Gastroesophageal sphincter (tissue), 4 donors: ENCODE data around the gene TULP1. TPM values are rescaled to one million over a fixed set of nuclear protein-coding genes. Genes with fewer than 3 reads are reported as not detected.
A peak's percentile ranks its signal among the peaks of the same experiment; 100 is the strongest.
"Not testable (repeated sequence)": the region's sequence is repeated elsewhere in the genome, so short reads cannot be mapped to it uniquely, and the experiment has no call there.

Source experiments
- ATAC-seq: fragments of 150-250 bp; one replicate; pipeline ENCODE4 v1.9.1; 2016; ENCODE audit warnings: mild to moderate bottlenecking, moderate library complexity
- H3K27ac ChIP-seq, 4 donors: fragments of 200-600 bp; sonication (generic) in 3 of 4; 1 replicate in 3 of 4; 2 replicates in 1 of 4; pipeline ENCODE4 v1.5.1; 2016 to 2019
- H3K27me3 ChIP-seq: fragments of 200-600 bp; sonication (generic); one replicate; pipeline ENCODE4 v1.5.1; 2019
- H3K36me3 ChIP-seq, 2 donors: fragments of 200-600 bp; sonication (generic); one replicate each; pipeline ENCODE4 v1.5.1; 2019; ENCODE audit warnings: control low read depth in 1 of 2
- H3K4me1 ChIP-seq, 3 donors: fragments of 200-600 bp; sonication (generic); 1 replicate in 2 of 3; 2 replicates in 1 of 3; pipeline ENCODE4 v1.5.1; 2016 to 2019; ENCODE audit warnings: control low read depth in 2 of 3
- H3K4me3 ChIP-seq, 2 donors: fragments of 200-600 bp; sonication (generic); one replicate each; pipeline ENCODE4 v1.5.1; 2019; ENCODE audit warnings: mild to moderate bottlenecking in 1 of 2, moderate library complexity in 1 of 2
- H3K9me3 ChIP-seq, 3 donors: fragments of 200-600 bp; sonication (generic); one replicate each; pipeline ENCODE4 v1.5.1; 2017 to 2019; ENCODE audit warnings: control low read depth in 2 of 3
- EP300 ChIP-seq: sonication (generic); formaldehyde crosslinking; IDR thresholded peaks from one replicate; pipeline ENCODE4 v1.6.1; 2017; ENCODE audit warnings: antibody characterized with exemption, mild to moderate bottlenecking
- POLR2A ChIP-seq, 2 donors: fragments of 450-650 bp; IDR thresholded peaks; one replicate each; pipeline ENCODE4 v1.6.1; 2017; ENCODE audit warnings: antibody characterized with exemption in 2 of 2, mild to moderate bottlenecking in 2 of 2, moderate library complexity in 1 of 2
- POLR2AphosphoS5 ChIP-seq: sonication (generic); formaldehyde crosslinking; IDR thresholded peaks from one replicate; pipeline ENCODE4 v1.6.1; 2017; ENCODE audit warnings: antibody characterized with exemption
- WGBS, 2 donors: methylation state at CpG; one replicate each; pipeline ENCODE4 v1.1.5; 2018; ENCODE audit warnings: low coverage in 1 of 2; 5-methylcytosine and 5-hydroxymethylcytosine counted together
- total RNA-seq, 4 donors: library from RNA; depleted of rRNA; stranded (reverse); fragments of >200 nt; gene quantifications; one replicate each; pipeline ENCODE4 v1.1.0, GENCODE V29; 2016
- TF ChIP-seq, protein P1 (sequence below), 4 experiments: fragments of 200-600 bp in 2 of 4; fragments of 450-650 bp in 2 of 4; sonication (generic) in 1 of 4; IDR thresholded peaks; one replicate each; pipeline ENCODE4 v1.5.1; 2017 to 2019; ENCODE audit warnings: antibody characterized with exemption in 4 of 4, mild to moderate bottlenecking in 2 of 4, moderate library complexity in 2 of 4

Gene TULP1
- total RNA-seq, 4 donors from 2014 or later = 0.89 TPM; not detected in 3

DNA sequence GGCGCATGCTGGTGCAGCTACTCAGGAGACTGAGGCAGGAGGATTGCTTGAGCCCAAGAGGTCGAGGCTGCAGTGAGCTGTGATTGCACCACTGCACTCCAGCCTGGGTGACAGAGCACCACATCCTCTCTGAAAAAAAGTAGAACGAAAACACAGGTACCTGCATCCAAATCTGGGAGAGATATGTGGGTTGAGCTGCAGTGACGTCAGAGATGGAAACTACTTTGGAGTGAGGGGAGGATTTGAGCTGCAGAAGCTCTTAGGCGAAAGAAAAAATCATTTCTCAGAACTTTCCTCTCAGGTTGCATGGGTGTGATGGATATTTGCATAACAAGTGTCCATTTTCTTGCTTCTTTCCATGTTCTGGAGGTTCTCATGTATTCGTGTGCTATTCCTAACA is 4.0 kb upstream of the TULP1 start:
- 63 to 65% methylated on average over 4 to 6 of the region's 6 CpGs for WGBS, 2 donors
- no peak for ATAC-seq
- Histone ChIP-seq H3K36me3 (no peaks in the 10 kb centered on the region), H3K27me3 (peaks cover 17% of the 10 kb centered on the region), H3K4me3 (no peak overlapping the region), H3K27ac (no peak overlapping the region), H3K4me1 (peaks cover 0 to 5% (median 0%) of the 10 kb centered on the region in 3 donors), H3K9me3 (no peaks in the 10 kb centered on the region)
- TF ChIP-seq, protein P1, sequence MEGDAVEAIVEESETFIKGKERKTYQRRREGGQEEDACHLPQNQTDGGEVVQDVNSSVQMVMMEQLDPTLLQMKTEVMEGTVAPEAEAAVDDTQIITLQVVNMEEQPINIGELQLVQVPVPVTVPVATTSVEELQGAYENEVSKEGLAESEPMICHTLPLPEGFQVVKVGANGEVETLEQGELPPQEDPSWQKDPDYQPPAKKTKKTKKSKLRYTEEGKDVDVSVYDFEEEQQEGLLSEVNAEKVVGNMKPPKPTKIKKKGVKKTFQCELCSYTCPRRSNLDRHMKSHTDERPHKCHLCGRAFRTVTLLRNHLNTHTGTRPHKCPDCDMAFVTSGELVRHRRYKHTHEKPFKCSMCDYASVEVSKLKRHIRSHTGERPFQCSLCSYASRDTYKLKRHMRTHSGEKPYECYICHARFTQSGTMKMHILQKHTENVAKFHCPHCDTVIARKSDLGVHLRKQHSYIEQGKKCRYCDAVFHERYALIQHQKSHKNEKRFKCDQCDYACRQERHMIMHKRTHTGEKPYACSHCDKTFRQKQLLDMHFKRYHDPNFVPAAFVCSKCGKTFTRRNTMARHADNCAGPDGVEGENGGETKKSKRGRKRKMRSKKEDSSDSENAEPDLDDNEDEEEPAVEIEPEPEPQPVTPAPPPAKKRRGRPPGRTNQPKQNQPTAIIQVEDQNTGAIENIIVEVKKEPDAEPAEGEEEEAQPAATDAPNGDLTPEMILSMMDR (IDR thresholded peaks at IDR 0.05) = no peak
- TF ChIP-seq POLR2A (IDR thresholded peaks at IDR 0.05) (no peak), POLR2AphosphoS5 (no peak), EP300 (no peak)

DNA sequence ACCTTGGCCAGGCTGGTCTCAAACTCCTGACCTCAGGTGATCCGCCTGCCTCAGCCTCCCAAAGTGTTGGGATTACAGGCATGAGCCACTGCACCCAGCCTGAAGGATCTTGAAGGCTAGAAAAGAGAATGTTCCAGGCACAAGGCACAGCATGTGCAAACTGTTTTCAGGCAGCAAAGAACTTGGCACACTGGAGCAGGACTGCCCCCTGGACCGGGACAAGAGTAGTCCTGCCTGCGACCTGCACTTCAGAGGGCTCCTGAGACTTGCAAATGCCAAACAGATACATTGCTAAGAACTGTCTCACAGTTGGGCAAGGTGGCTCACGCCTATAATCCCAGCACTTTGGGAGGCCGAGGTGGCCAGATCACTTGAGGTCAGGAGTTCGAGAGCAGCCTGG is 3.2 kb upstream of the TULP1 start:
- not testable (repeated sequence) for H3K36me3 ChIP-seq, H3K27ac ChIP-seq, H3K9me3 ChIP-seq, H3K4me3 ChIP-seq, ATAC-seq
- Histone ChIP-seq H3K4me1 (peaks cover 0 to 11% (median 0%) of the 10 kb centered on the region in 3 donors), H3K27me3 (peaks cover 24% of the 10 kb centered on the region)
- WGBS, 2 donors = 80% methylated on average over 3 of the region's 6 CpGs; no CpG with 5 or more reads in 1 of the 2 donors

DNA sequence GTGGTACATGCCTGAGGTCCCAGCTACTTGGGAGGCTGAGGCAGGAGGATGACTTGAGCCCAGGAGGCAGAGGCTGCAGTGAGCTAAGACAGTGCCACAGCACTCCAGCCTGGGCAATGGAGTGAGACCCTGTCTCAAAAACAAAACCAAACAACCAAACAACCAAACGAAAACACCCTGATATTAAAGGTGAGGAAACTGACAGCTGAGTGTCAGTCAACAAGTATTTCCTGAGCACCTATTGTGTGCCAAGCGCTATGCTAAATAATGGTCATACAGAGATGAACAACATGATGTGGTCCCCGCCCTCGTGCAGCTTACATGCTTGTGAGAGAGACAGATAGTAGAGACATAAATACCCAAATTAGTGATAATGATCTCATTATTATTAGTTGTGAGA is 1.9 kb upstream of the TULP1 start:
- no peak for TF ChIP-seq POLR2A (IDR thresholded peaks at IDR 0.05)
- TF ChIP-seq EP300 = no peak
- TF ChIP-seq, protein P1 (IDR thresholded peaks at IDR 0.05) = no peak
- no peak for TF ChIP-seq POLR2AphosphoS5
- no peak overlapping the region for H3K27ac ChIP-seq
- no peaks in the 10 kb centered on the region for H3K9me3 ChIP-seq
- no peak for ATAC-seq
- H3K36me3 ChIP-seq = no peaks in the 10 kb centered on the region
- peaks cover 38% of the 10 kb centered on the region for H3K27me3 ChIP-seq
- WGBS, 2 donors = 77 to 100% methylated on average over 1 to 4 of the region's 4 CpGs
- H3K4me3 ChIP-seq = no peak overlapping the region
- H3K4me1 ChIP-seq = peaks cover 0 to 11% (median 0%) of the 10 kb centered on the region in 3 donors

GRCh38 chr6:35512006-35512405 is 690 bp downstream of the TULP1 start:
- no peaks in the 10 kb centered on the region for H3K36me3 ChIP-seq
- TF ChIP-seq, protein P1 (IDR thresholded peaks at IDR 0.05) = no peak
- TF ChIP-seq POLR2AphosphoS5 (no peak), EP300 (no peak), POLR2A (IDR thresholded peaks at IDR 0.05) (no peak)
- H3K27me3 ChIP-seq = peaks cover 60% of the 10 kb centered on the region
- H3K4me3 ChIP-seq = peak overlapping the region in 1 of 2 donors; percentile 25
- peaks cover 0 to 11% (median 0%) of the 10 kb centered on the region in 3 donors for H3K4me1 ChIP-seq
- H3K27ac ChIP-seq = no peak overlapping the region
- no peaks in the 10 kb centered on the region for H3K9me3 ChIP-seq
- WGBS, 2 donors = no CpG with 5 or more reads among the region's 26 CpGs
- ATAC-seq = no peak

GRCh38 chr6:35511562-35511941 is 1.1 kb downstream of the TULP1 start:
- TF ChIP-seq, protein P1 (IDR thresholded peaks at IDR 0.05) = no peak
- TF ChIP-seq EP300 (no peak), POLR2A (IDR thresholded peaks at IDR 0.05) (no peak)
- H3K27ac ChIP-seq = no peak overlapping the region
- WGBS, 2 donors = 7 to 9% methylated on average over 6 to 12 of the region's 32 CpGs
- peaks cover 0 to 11% (median 0%) of the 10 kb centered on the region in 3 donors for H3K4me1 ChIP-seq
- peak overlapping the region in 1 of 2 donors; percentile 25 for H3K4me3 ChIP-seq
- no peak for ATAC-seq
- no peaks in the 10 kb centered on the region for H3K36me3 ChIP-seq
- peaks cover 65% of the 10 kb centered on the region for H3K27me3 ChIP-seq
- H3K9me3 ChIP-seq = no peaks in the 10 kb centered on the region
